Measurements from ENCODE around the gene FAM83G.

GRCh38 chr17:19022128-19022527 is 17.6 kb upstream of the FAM83G start:
- TF ChIP-seq ZFP3 (CRISPR knock-in tag; IDR thresholded peaks at IDR 0.05) (no peak), RARB (CRISPR knock-in tag; IDR thresholded peaks at IDR 0.05) (no peak), TCF4 (CRISPR knock-in tag; IDR thresholded peaks at IDR 0.05; ENCODE audit: borderline replicate concordance) (no peak), ZNF70 (CRISPR knock-in tag; IDR thresholded peaks at IDR 0.05) (no peak), ARNTL (CRISPR knock-in tag; IDR thresholded peaks at IDR 0.05; ENCODE audit: borderline replicate concordance, low read depth) (no peak), CSRNP3 (CRISPR knock-in tag; IDR thresholded peaks at IDR 0.05) (no peak), ZNF8 (CRISPR knock-in tag; IDR thresholded peaks at IDR 0.05) (no peak), CREB5 (CRISPR knock-in tag; IDR thresholded peaks at IDR 0.05; ENCODE audit: low read depth) (no peak), ESRRG (CRISPR knock-in tag; IDR thresholded peaks at IDR 0.05) (no peak)

Data from SK-N-SH treated with all-trans-retinoic acid at 6 μM for 48 hours (cell line).